ENCODE results near the gene HSD3B2.

Gene HSD3B2

DNA sequence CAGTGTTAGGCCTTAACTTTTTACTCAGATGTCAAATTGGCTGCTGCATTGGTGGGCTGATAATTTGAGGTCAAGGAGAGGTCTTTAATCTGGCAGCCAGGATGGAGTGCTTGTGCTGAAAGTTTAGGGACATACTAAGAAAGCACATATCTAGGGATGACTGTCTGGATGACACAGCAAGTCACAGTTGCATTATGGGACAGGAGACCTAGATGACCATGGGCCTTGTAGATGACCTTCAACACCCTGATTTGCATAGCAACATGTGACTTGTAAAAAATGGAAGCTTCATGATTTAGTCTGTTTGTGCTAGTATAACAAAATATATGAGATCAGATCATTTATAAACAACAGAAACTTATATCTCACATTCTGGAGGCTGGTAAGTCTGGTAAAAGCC is 18.0 kb upstream of the HSD3B2 start:
- no peak for DNase-seq (ENCODE audit: low read depth in 2 of 2)

DNA sequence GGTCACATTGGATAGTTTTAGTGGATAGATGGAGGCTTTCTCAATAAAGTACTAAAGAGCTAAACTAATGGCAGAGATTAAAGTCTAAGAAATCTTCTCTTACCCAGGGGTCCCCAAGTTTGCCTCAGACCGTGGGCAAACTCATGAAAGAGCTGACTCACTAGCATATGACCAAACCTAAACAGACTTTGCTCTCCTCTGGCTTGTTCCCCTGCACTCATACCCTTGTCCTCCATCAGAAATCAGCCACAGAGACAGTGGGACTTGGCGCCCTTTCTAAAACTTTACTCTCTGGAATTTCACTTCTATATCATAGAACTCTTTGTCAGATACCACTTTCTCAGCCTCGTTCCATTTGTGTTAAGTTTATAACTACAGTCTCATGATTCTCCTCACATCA is 17.0 kb upstream of the HSD3B2 start:
- DNase-seq (ENCODE audit: low read depth in 2 of 2): no peak

DNA sequence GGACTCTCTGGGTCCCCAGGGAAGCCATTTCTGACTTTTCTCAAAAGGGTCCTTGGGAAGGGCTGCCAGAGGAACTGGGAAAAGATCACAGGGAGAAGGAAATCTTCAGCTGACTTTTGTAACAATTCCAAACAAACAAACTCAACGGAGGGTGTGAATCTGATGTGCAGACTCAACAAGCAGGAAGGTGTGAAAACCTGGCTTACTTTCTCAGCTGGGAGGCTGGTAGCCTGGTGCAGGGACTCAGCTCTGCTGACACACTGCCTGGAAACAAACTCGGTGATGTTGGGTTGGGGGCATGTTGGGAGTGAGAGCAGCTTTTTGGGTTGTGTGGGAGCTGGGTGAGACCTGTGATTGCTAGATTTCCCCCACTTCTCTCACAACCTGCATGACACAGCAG is 10.2 kb upstream of the HSD3B2 start:
- DNase-seq (ENCODE audit: low read depth in 2 of 2): no peak

DNA sequence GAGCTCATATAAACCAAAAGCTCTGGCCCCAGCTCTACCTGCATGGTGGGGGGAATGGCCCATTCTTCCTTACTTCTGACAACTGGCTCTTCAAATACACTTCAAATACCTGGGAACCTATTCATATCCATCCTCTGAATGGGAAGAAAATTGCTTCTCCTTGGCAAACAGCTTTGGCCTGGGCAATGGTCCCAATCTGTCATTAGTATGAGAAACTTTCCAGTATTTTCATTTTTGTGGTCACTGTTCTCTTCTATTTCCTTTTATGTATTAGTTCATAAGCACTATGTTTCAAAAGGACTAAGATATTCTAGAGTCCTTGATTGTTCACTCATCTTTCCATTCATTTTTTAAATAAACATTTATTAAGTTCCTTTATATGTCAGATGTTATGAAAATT is 5.2 kb upstream of the HSD3B2 start:
- no peak for DNase-seq (ENCODE audit: low read depth in 2 of 2)

DNA sequence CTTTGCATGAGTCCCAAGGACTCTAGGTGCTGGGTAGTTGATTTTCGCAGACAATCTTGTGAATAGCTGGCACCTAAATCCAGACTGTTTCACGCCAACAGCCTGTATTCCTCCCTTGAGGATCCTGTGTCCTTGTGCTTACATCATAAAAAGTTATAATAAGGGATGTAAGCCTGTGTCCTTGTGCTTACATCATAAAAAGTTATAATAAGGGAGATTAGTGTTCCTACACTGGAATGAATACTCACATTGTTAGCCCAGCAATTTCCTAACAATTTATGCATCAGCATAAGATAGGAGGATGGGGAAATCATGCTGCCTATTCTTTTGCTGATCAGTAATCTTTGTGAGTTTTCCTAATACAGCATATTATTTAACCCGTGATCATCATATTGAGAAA is 4.0 kb upstream of the HSD3B2 start:
- no peak for DNase-seq (ENCODE audit: low read depth in 2 of 2)

DNA sequence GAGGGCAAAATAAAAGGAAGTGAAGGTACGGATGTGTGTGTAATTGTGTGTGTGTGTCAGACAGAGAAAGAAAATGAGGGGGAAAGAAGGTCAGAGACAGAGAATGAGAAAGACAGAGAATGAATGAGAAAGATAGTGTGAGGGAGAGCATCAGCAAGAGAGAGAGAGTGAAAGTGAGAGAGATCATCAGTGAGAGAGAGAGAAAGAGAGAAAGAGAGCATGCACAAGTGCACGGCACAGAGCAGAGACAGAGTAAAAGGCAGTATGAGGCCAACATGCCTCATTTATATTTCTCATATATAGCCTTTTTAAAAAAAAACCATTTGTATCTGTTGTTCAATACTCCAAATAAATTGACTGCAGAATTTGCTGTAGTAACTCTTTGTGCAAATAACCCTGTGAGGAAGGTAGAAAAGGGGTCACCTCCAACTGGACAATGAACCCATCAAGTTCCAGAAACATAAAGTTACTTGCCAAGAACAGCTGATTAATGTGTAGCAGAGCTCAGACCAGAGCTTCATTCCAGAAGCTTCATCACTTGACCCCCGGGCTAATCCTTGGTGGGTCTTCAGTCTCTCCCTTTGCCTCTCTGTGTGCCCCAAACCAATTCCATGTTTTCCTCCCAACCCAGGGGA is 1.2 kb downstream of the HSD3B2 start:
- DNase-seq (ENCODE audit: low read depth in 2 of 2): no peak

DNA sequence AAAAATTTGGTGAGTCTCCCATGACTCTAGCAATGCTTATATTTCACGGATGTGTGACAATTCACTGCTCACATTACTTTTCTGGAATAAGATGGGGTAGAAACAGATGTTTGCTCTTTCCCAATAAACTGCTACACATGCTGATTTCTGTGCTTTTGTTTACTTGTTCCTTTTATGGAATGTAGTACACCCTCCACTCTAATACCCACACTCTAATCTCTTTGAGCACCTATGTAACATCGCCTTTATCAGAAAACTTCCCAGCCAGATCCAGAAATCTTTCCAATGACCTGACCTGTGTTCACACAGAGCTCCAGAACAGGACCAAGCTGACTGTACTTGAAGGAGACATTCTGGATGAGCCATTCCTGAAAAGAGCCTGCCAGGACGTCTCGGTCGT is 4.2 kb downstream of the HSD3B2 start:
- DNase-seq (ENCODE audit: low read depth in 2 of 2): no peak

DNA sequence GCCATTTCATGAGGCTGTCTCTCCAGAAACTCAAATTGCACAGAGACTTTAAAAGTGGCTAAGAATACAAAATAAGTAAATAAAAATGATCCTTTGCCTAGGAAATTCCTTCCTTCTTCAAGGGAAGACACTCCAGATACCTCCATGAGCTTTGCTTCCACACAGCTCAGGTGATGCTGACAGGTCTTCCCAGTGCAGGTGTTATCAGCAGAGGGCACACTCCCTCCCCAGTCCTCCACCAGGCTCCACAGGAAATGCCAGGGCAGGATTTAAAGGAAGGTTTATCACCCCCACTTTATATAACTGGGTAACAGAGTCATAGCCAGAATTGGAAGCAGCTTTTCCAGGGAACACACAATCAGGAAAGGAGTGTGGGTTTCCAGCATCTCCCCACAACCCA is 5.7 kb downstream of the HSD3B2 start:
- DNase-seq (ENCODE audit: low read depth in 2 of 2): no peak

DNA sequence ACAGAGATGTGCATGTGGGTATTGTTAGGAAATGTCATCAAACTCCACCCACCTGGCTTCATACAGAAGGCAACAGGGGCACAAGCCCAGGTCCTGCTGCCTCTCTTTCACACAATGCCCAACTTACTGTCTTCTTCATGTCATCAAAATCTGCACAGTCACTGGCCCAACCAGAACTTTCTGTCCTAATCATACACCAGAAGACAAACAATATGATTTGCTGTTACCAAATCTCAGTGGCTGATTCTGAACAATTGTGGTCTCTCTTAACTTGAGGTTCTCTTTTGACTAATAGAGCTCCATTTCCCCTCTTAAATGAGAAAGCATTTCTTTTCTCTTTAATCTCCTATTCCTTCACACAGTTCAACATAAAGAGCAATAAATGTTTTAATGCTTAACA is 7.7 kb downstream of the HSD3B2 start:
- no peak for DNase-seq (ENCODE audit: low read depth in 2 of 2)

DNA sequence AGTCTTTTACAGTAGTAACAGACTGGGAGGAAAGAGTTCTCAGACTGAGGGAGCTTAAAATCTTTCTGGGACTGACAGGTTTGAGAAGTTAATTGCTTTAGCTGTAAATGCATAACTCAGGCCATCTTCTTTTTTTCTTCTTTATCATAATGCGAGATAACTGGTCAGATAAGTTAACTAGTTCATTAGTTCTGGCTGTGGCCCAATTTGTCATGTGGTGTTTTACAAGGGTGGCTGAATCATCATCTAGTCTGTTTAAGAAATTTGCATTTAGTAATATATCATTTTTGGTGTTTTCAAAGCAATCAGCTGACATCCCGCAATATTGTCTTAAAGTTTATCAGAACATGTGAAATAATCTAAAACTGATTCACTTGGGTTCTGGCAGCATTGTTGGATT is 14.0 kb downstream of the HSD3B2 start:
- no peak for DNase-seq (ENCODE audit: low read depth in 2 of 2)

DNA sequence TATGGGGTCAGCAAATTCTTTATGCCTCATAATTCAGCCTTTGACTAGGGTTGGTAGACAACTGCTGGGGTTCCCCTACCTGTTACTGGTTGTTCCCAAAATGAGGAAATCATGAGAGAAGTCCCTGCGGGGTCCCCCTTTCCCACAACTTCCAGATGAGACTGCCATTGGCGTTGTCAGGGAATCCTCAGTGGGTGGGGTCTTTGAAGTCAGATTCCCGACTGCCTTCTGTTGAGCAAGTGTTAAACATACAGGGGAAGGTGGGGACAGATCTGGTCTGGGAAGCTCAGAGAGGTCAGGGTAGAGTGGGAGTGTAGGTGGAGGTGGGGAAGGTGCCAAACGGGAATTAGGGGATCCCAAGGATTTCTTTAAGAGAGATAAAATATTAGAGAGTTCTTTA is 14.7 kb downstream of the HSD3B2 start:
- no peak for DNase-seq (ENCODE audit: low read depth in 2 of 2)

DNA sequence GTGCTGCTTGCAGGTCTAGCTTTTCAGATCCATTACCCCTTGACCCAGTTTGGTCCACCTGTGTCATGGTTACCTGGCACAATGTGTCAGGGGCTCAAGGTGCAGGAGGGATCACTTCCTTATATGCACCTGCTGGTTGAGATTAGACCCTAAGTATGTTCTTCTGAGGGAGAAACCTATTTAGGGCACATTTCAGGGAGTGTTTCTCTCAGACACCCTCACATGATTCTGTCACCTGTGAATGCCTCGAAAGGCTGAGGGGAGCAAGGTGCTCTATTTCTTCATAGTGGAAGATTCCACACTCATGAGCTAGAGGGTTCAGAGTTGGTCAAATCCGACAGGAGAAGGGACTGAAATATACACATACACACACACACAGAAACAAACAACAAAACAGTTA is 15.5 kb downstream of the HSD3B2 start:
- no peak for DNase-seq (ENCODE audit: low read depth in 2 of 2)

DNA sequence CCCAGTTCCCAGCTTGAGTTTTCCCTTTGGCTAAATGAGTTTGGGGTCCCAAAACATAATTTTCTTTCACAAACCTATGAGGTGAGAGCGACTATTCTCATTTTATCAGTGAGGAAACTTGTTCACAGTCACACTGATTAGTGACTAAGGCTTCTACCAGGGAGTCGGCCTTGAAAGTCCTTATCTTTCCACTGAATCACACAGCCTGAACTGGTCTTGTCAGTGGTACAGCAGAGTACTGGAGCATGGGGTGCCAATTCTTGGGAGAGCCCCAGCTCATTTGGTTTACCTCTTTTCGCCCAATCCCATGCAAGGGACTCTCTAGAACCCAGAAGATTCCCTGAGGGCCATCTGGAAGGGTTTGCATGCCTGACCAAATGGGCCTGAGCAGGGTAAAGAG is 16.9 kb downstream of the HSD3B2 start:
- DNase-seq (ENCODE audit: low read depth in 2 of 2): no peak

DNA sequence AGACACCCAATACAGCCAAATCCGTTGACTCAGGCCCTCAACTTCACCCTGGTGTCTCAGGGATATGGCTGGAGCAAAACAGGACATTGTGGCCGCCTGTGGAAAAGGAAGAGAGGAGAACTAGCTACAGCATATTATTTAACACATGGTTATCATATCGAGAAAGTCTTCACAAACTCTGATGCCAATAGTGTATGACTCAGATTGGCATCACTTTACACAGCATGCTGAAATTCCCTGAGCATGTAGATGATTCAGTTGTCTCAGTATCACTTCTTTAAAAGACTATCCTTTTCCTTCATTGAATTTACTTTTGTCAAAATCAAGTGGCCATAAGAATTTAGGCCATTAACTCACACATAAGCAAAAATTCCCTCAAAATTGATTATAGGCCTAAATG is 20.1 kb downstream of the HSD3B2 start:
- no peak for DNase-seq (ENCODE audit: low read depth in 2 of 2)

DNA sequence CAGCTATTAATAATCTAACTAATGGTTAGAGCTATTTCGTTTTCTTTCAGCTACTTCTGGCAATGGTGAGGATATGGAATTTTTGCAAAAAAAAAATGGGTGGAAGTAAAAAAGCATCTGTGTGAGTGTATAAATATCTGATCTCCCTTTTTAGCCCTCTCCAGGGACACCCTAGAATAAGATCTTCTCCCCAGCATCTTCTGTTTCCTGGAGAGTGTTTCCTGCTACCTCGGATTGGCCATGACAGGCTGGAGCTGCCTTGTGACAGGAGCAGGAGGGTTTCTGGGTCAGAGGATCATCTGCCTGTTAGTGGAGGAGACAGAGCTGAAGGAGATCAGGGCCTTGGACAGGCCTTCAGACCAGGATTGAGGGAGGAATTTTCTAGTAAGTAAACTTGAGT is 23.8 kb downstream of the HSD3B2 start:
- DNase-seq (ENCODE audit: low read depth in 2 of 2): no peak

DNA sequence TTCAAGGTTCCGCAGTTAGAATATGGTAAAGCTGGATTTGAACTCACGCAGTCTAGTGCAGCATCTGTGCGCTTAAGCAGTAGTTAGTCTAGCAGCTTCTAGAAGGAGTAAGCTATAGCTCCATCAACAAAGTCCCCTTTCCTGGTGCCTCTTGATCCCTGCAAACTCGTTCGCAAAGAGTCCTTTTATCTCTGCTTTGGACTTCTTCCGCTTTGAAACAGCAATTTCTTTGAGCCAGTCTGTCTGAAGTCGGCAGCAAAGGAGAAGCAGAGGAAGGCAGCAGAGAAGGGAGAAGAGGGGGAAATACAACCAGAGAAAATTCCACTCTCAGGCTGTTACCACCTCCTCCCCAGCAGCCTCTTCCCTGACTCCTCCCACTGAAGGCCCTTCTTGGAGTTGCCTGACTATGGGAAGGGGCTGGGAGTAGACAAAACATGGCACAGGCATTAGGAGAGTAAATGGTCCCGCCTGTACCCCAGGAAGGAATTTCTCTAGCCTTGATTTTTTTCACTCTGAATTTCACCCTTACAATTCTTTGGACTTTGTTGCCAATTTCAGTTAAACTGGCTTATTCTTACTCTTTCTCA is 25.9 kb downstream of the HSD3B2 start:
- DNase-seq (ENCODE audit: low read depth in 2 of 2): no peak

DNA sequence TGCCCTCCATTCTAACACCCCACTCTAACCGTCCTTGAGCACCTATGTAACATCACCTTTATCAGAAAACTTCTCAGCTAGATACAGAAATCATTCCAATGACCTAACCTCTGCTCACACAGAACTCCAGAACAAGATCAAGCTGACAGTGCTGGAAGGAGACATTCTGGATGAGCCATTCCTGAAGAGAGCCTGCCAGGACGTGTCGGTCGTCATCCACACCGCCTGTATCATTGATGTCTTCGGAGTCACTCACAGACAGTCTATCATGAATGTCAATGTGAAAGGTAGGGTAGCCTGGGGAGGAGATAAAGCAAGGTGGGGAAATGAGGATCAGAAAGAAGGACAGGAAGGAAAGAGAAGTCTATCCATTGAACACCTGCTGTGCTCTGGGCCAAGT is 27.8 kb downstream of the HSD3B2 start:
- no peak for DNase-seq (ENCODE audit: low read depth in 2 of 2)

DNA sequence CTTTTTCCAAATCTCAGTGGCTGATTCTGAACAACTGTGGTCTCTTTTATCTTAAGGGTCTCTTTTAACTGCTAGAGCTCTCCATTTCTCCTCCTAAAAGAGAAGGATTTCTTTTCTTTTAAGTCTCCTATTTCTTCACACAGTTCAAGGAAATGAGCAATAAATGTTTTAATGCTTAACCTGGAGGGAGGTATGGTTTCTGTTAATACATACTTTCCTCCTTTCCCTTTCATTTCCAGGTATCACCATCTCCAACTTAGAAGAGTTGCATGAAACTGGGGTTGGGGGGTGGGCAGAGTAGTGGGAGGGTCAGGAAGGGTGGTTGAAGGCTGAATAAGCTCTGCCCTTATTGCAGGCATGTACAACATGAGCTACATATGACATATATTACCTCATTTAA is 31.4 kb downstream of the HSD3B2 start:
- DNase-seq (ENCODE audit: low read depth in 2 of 2): no peak

DNA sequence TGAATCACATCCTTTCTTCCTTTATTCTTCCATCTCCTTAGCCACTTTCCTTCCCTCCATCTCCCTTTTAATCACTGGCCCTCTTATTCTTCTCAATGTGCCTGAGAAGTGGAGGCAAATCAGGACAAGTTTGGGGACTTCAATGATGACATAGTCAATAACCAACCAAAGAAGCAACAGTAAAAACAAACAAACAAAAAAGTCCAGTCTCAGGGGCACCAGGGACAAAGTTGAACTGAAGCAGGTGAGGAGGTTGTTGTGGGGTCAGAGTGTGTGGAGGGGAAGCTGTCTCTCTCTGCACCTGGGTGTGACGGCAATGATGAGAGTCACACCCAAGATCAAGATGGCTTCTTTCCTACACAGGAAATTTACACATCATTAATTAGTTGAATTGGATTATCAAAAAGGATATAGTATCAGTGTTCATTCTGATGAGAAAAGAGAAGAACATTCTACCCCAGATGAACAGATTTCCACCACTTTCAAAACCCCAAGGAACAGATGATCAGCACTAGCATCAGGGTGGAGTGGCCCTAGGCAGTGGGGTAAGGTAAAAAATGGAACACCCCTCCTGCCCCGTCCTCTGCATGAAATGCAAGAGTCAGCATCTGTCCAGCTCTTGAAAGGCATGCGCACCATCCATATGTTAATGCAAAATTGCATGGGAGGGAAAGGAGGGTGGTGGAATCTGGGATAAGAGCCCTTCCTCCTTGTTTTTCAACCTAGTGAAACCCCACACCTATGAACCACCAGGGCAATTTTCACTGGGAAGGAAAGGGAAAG is 32.6 kb downstream of the HSD3B2 start:
- no peak for DNase-seq (ENCODE audit: low read depth in 2 of 2)

DNA sequence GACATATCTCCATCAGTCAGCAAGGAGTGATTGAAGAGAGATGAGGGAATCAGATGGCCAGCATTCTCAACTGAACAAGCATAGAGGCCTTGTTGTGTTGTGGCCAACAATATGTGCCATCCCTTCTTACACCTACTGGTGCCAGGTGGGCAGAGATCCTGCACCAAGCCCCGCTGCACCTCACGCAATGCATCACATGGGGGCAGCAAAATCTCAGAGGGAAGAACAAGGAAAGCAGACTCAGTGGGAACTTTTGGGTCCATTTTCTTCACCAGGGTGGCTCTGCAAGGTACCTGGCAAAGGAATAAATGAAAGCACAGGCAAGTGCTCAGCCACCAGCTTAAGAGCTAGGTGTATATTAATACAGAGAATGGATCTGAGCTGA is 33.2 kb downstream of the HSD3B2 start:
- DNase-seq (ENCODE audit: low read depth in 2 of 2): no peak

DNA sequence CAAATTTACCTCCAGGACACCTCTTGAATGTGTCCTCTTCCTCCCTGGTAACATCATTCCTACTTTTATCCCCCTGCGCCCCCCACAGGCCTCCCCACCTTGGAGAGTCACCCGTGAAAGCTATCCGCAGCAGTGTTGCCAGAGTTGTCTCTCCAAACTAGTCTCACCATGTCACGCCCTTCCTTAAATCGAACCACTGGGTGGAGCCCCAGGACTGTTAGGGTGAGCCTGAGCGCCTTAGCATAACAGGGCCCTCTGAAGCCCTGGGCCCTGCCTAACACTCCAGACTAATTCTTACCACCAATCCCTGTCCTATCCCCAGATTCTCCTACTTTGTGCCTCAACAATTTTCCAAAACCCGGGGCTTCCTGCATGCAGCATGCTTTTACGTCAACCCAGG is 35.0 kb downstream of the HSD3B2 start:
- no peak for DNase-seq (ENCODE audit: low read depth in 2 of 2)

DNA sequence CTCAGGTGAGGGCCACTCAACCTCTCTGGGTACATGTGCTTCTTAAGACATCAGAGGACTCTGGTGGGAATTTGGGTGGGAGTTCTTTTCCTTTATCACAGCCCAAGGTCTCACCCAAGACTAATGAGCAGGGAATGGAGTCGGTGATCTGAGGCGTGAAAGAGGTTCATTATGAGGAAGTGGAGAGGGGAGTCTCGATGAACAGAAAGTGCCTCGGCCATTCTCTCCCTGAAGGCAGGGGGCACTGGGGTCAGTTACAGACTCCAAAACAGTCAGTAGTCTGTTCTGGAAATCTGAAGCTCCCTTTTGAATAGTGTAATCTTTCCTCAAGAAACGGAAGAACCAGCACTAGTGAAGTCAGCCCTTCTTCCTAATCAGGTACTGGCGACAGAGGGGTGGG is 36.2 kb downstream of the HSD3B2 start:
- DNase-seq (ENCODE audit: low read depth in 2 of 2): no peak

DNA sequence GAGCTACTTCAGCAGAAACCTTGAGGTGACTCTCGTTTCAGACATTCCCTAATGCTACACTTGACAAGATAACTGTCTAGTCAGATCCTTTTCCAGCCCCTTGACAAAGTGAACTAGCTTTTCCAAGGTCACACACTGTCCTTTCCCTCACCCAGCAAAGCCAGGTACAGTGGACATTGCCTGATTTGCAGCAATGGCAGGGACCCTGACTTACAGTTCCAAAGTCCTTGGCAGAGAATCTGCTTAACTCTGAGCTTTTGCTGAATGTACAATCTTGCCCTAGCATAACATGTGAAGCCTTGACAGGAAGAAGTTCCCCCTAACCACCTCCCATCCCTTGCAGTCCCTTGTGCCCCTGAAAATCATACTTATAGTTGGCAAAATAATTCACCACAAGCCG is 37.1 kb downstream of the HSD3B2 start:
- DNase-seq (ENCODE audit: low read depth in 2 of 2): no peak

DNA sequence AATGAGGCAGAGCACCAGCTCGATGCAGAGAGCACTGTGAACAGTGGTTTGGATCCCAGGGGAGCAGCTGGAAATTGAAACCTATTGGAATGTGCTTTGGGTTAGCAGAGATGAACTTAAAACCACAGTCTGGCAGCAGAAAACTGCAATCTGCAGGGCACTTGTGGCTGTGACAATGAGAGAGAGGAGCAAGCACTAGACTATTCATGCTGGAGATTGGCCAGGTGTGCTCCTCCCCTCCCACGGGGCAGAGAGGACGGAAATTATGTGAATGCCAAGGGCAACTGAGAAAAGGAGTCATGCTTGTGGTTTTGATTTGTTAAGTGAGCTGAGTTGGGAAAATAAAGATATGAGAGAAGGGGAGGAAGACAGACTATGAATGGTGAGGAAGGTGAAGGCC is 38.1 kb downstream of the HSD3B2 start:
- DNase-seq (ENCODE audit: low read depth in 2 of 2): no peak
